Activated CD8-positive, alpha-beta memory T cell treated with anti-CD3 and anti-CD28 coated beads for 24 hours (primary cell): ENCODE data around the gene HOXD4.

Experiments used
- DNase-seq: peaks from one replicate; pipeline ENCODE4 v3.0.0-alpha.2; 2020

The HOXD4 gene

DNA sequence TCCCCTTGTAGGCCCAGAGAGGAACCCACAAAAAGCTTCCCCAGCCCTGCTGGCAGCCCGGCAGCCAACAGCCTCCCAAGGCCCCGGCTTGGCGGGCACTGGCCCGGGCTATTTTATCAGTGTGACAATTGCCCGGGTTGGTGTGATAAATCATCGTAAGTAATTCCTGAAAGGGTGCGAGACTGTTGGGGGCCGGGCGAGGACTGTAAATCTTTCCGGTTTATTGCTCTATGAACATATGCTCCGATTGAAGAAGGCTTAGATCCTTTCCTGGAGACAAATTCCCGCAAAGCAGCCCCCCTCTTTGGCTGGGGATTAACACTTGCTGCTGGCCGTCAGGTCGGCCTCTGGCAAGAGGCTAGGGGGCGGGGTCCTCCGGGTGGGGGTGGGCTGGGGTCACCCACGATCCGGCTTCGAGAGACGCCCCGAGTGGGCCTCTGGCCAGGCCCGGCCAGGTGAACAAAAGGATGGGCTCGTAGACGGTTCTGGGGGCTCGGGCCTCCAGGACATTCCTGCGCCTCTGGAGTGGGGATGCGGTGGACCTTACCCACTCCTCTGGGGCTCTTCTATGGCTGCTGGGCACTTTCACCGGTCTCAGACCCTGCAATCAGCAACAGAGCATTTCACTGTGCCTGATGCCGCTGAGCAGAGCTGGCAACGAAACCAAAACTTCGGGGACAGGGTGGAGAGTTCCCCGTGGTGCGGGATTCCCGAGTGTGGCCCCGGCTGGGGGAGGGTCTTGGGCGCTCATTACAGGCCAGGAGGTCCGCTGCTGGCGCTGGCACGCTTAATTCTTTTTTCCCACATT, 7.7 kb downstream of the HOXD4 start:
- no peak for DNase-seq

DNA sequence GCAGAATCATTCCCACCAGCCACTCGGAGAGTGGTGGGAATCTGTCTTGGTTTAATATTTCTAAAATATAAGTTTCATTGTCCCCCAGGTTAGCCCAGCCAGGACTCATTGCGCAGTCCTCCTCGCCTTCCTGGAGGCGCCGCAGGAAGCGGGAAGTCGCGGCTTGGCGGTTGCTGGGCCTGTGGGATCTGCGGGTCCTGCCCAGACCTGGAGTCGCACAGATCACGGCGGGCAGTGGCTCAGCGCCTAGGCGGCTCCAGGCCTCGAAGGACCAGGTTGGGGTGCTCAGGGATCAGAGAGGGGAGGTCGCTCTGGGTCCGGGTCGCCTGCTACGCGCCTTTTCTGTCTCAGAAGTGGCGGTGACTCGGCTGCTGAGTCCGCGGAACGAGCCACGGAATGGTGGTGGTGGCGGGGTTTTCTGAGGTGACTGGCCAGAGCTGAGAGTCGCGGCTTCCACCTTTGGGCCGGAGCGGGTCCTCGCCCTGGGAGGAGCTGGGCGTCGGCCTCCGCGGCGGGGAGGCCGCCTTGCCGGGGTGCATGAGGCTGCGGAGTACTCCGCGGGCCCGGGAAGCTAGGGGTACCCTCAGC, 8.4 kb downstream of the HOXD4 start:
- DNase-seq, result no peak

DNA sequence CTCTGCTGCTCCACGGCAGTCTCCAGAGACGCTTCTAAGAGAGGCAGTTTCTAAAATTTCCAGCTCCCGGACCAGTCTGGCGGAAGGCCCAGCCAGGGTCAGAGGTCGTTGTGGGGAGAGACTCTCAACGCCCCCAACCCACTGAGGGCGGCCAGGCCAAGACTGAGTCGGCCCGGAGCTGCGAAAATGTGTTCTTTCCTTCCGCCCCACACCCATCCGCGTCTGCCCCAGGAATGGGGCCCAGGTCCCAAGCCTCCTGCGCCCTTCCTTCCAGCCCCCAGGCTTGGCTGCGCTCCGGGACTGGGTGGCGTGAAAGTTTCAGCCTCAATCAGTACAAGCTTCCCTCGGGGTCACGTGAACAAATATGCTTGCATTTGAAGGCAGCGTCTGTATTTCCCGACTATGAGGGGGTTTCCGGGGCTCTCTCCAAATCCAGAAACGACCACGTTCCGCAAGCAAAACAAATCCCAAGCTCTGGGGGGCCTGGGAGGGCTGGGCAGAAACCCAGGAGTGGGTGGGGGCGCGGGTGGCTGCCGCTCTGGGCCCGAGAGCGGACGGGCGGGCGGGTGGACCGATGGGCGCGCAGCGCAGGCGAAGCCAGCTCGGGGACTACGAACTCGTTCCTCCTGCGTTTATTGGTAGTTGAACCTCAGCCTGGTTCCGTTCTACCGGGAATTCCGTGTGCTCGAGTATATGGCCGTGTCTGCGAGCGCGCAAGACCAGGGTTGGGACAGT, 9.1 kb downstream of the HOXD4 start:
- no peak for DNase-seq

DNA sequence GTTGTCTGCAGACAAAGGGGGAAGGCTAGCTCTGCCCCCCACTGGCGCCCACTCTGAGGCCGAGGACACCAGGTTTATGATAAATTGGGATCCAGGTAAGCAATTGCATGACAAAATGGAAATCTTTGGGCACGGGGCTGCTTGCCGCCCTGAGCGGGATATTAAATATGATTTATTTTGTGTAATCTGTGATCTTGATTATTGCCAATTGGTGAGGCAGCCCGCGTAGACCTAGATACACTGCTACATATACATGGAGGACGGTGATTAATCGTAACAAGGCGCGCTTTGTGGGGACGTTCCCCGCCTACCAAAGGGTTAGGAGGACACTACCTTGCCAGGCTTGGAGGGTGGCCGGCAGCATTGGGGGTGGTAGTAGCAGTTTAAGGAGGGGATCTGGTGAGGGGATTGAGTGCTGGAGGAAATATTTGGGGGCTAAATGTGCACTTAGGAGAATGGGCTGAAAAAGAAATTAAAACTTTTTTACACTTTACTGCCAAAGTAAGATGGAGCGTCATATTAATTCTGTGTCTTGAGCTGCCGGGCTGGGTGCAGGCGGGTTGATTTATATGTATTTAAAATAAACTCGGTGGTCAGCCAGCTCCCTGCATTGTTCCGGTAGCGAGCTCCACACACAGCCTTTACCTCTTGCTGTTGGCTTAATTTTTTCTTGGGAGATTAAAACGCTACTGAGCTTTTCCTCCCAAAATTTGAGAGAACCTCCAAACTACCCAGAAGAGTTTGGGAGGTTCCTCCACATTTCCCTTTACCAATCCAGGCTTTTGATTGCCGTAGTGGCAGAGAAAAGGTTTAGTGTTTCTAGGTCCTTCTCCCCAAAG, 9.9 kb downstream of the HOXD4 start:
- DNase-seq, result no peak

DNA sequence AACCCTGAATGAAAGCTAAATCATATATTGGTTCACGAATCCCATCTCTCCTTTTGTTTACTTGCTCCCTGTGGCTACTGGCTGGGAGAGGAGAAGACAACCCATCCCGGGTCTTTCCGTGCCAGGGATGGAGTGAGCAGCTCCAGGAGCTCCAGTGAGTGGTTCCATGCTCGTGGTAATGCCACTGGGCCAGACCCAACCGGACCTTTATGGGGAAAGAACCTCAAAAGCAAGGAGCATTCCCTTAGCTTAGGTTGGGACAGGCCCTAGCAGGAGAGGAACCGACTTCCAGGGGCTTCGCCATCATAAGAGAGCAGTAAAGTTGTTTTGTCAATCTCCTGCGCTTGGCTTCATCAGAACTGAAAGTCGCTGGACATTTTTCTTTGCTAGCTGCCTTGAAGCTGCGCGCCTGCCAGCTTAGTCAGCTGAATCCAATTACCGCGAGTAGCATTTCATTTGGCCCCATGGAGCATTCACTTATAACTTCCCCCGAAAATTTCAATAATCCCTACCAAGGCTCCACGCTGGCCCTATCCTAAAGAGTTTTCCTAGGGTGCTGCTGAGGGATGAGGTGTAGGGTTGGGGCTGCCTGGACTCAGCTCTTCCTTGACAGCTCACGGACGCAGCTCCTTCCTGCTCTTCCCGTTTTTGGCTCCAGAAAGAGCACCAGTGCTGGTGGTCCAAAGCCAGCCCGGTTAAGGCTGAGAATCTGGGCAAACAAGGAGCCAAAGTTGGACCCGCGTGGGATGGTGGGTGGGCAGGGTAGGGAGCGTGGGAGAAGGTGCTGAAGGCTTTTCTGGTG, 10.7 kb downstream of the HOXD4 start:
- DNase-seq, result no peak

DNA sequence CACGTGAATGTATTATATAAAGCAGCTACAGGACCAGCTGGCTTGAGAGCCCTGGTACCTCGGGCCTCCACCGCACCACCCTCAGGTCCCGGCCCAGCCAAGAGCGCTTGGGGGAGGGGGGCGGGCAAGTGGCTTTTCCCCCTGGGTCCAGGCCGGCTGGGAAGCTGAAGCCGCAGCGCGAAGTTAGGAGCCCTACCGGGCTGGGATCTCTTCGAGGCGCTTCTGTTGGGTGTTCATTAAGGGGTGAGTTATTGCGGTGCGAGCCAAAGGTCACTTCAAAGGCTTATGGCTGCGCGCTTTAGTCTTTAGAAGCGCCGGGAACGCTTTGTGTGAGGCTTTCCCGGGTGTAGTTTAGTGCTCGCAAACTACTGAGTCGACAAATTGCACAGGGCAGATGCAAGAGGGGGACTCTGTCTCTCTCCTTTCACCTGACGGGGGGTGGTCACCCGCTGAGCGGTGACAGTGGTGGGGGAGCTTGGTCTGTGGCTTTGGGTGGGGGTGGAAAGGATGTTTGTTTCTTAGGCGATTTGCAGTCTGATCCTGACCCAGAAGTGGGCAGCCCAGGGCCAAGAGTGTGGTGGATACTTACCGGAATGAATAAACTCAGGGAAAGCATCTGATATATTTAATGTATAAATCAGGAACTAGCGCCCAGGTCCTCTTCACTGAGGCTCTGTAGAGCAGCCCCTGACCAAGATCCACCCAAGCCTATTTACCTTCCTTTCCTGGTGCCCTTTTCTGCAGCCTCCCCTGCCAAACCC, 11.7 kb downstream of the HOXD4 start:
- DNase-seq, result no peak

DNA sequence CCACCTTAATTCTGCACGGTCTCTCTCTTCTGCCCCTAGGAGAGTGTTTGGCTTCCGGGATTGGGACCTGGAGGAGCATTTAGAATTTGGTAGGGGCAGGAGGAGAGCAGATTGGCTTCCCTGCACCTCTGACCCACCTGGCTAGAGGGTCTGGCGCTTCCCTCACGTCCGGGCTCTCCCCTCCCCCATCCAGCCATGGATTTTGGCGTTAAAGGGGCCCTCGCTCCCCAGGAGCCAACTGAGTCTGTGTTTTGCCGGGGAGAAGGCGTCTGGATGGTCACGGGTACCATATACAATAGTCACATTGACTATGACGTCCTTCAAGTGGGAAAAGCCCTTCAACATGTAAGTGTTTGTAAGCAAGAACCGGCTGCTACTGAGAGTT, 12.3 kb downstream of the HOXD4 start:
- DNase-seq, result no peak

DNA sequence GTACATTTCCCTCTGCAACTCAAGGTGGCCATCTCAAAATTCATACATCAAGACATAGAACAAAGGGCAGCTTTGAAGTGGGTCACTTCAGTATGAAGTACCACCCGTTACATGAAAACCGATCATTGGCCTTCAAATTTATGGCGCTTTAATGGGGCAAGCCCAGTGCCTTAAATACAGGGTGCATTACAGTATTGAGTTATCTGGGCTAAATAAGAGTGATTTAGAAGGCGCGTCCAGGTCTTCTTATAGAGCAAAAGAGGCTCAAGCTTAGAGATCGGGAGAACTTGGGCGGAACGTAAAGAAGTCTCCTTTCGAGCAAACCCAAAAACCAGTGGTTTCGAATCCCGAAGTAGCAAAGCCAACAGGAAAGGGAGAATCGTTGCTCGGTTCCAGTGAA, 12.9 kb downstream of the HOXD4 start:
- no peak for DNase-seq

DNA sequence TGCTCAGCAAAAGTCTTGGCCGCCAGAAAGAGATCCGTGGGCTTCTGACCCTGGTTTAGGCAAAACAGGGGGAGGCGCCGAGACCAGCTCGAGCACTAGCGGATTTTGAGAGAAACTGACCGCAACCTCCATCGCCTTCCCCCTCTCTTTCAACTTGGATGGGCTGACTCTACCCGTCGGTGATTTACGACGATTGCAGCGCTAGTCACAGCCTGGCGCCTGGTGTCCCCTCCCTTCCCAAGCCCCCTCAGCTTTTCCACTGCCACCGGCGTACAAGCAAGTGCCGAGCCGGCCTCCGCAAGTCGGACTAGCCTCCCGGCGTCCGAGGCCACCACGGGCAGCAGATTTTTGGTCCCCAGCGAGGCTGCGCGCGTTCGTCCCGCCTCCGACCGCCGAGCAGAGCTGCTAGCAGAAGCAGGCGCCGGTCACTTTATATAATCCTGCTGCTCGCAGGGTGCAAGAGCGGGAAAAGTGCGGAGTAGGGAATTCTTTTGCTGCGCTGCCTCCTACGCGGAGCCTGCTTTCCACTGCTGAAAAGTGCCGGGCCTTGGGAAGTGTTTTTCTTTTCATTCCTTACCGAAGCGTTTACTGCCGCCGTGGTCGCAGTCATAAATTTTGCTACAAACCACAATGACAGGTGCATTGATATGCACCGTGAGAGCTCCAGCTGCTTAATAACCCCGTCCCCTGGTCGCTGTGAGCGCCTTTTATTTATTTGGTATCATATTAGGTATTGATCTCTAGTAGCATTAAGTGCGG, 13.4 kb downstream of the HOXD4 start:
- DNase-seq, result no peak

DNA sequence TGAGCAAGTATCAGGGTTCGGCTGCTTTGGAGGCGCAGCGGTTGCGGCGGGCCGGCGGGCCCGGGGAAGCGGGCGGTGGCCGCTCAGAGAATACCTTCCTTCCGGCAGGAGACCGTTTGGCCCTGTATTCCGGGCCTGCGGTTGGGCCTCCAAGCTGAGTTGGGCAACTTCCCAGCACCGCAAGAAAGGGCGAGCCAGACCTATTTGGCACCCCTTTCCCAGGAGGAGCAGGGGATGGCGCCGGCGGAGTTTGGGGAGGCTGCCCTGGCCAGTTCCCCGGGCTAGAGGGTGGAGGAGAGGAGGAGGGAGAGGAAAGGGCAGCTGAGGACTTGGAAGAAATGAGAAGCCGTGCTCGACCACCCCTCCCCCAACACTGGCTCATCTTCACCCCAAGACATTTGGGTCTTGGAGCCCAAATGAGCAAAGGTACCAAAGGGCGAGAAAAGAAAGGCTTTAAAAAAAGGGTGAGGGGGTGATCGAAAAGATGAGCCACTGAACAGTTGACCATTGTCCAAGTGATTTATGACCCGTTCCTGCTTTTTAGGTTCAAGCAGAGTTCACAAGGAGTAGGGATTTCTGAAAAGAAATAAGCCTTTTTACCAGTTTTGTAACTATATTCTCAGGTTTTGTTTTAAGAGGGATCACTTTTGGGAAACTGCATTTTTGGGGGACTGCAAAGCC, 14.2 kb downstream of the HOXD4 start:
- no peak for DNase-seq

DNA sequence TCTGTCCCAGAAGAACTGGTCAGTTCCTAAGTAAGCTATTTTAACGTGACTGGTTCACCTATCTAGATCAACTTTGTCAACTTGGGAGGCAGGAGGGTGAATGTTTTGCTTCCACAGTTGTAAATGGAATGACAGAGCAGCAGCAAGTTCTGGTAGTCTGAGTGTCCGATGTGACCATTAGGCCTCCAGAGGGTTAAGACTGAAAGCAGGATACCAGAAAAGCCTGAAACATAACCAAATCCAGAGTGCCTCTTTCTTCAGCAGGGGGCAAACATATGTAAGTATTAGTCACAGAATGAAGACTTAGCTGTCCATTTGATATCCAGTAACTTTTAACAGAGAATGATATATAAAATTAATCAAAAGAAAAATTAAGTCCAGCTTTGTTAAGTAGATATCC, 14.9 kb downstream of the HOXD4 start:
- DNase-seq, result no peak

DNA sequence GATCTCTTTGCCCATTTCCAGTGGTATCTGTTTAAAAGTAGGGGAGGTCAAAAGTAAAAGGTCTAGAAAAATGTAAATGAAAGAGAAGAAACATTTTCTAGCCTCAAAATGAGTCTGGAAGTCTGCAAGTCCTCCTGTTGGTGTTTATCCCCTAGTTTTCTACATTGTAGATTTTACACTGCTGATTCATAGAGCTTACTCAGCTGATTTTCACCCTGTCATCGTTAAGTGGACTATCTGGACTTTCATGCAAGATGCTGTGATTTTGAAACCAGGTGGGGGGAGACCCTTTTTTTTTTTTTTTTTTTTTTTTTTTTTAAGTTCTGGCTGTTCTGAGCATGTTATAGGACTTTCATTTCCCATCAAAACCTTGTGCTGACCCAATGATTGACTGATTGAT, 16.0 kb downstream of the HOXD4 start:
- no peak for DNase-seq

DNA sequence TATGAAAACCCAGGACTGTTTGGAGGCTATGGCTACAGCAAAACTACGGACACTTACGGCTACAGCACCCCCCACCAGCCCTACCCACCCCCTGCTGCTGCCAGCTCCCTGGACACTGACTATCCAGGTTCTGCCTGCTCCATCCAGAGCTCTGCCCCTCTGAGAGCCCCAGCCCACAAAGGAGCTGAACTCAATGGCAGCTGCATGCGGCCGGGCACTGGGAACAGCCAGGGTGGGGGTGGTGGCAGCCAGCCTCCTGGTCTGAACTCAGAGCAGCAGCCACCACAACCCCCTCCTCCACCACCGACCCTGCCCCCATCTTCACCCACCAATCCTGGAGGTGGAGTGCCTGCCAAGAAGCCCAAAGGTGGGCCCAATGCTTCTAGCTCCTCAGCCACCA, 17.8 kb downstream of the HOXD4 start:
- DNase-seq, result no peak

DNA sequence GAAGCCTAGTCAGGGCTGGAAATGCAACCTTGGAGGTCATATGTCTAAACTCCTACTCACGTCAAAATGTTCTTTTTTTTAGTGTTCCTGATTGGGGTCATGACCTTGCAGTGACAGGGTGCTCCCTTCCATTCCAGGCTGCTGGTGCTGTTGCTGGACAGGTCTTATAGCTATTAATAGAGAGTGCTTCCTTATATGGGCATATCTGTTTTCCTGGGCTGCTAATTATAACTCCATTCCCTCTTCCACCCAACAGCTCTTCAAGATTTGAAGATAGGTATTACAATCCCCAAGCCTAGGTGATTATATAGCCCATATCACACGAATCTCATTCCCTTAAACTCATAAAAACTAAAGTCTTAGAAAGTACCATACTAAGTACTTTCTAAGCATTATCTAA, 18.4 kb downstream of the HOXD4 start:
- DNase-seq, result no peak

DNA sequence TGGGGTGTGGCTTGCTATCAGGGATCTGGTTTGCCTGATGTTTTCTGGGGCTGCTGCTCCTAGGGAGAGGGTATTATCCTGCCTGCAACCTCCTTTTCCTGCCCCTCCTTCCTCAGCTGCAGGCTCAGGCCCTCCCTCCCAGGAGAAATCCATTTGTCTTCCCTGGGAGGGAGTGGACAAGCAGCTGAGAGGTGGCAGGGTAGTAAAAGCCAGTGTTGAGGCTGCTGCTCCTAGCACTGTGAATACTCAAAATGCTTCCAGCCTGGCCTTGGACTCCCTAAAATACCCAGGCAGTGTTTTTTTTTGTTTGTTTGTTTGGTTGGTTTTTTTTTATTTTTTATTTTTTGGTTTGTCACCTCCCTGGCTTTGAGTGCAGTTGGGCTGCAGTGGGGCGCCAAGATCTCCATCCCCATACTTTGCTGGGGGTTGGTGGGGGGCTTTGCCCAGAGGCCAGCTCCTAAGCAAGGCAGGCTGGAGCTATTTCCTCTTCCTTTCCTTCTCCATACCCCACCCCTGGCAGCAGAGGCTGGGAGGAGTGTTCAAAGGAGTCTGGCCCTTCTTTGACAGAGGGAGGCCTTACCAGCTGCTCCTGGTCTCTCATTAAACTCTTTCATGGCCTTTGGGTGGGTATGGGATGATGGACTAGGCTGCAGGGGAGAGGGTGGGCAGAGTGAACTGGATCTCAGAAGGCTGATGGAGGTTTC, 19.4 kb downstream of the HOXD4 start:
- no peak for DNase-seq

DNA sequence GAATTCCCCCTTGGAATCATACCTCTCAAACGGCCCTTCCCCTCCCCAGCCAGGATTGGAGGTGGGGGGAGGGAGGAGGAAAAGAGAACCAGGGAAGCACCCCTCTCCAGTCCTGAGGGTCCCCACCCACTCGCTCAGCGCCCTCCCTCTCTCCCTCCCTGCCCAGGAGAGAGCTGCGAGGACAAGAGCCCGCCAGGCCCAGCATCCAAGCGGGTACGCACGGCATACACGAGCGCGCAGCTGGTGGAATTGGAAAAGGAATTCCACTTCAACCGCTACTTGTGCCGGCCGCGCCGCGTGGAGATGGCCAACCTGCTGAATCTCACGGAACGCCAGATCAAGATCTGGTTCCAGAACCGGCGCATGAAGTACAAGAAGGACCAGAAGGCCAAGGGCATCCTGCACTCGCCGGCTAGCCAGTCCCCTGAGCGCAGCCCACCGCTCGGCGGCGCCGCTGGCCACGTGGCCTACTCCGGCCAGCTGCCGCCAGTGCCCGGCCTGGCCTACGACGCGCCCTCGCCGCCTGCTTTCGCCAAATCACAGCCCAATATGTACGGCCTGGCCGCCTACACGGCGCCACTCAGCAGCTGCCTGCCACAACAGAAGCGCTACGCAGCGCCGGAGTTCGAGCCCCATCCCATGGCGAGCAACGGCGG, 20.1 kb downstream of the HOXD4 start:
- no peak for DNase-seq

DNA sequence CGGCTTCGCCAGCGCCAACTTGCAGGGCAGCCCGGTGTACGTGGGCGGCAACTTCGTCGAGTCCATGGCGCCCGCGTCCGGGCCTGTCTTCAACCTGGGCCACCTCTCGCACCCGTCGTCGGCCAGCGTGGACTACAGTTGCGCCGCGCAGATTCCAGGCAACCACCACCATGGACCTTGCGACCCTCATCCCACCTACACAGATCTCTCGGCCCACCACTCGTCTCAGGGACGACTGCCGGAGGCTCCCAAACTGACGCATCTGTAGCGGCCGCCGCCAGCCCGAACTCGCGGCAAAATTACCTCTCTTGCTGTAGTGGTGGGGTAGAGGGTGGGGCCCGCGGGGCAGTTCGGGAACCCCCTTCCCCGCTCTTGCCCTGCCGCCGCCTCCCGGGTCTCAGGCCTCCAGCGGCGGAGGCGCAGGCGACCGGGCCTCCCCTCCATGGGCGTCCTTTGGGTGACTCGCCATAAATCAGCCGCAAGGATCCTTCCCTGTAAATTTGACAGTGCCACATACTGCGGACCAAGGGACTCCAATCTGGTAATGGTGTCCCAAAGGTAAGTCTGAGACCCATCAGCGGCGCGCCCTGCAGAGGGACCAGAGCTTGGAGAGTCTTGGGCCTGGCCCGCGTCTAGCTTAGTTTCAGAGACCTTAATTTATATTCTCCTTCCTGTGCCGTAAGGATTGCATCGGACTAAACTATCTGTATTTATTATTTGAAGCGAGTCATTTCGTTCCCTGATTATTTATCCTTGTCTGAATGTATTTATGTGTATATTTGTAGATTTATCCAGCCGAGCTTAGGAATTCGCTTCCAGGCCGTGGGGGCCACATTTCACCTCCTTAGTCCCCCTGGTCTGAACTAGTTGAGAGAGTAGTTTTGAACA, 20.9 kb downstream of the HOXD4 start:
- DNase-seq, result no peak
